ENCODE measurements around the gene NGRN.

GRCh38 chr15:90261811-90262210 is 3.7 kb upstream of the NGRN start:
- TF ChIP-seq POLR2A (IDR thresholded peaks at IDR 0.05; ENCODE audit: control extremely low read depth in 1 of 2, low read depth in 2 of 2, low read length in 2 of 2) = no peak
- TF ChIP-seq SIN3A (conservative IDR thresholded peaks at IDR 0.05 in 1 of 2, IDR thresholded peaks at IDR 0.05 in 1 of 2; ENCODE audit: low read depth in 1 of 2, low read length in 2 of 2) = no peak
- no peak for TF ChIP-seq POLR2AphosphoS5 (IDR thresholded peaks at IDR 0.05; ENCODE audit: low read depth, low read length)
- no peak for TF ChIP-seq ASH2L (IDR thresholded peaks at IDR 0.05; ENCODE audit: low read length)
- no peak for TF ChIP-seq FOSL1 (IDR thresholded peaks at IDR 0.05; ENCODE audit: insufficient read depth, low read depth, low read length)
- no peak for TF ChIP-seq CTCF (IDR thresholded peaks at IDR 0.05; ENCODE audit: control extremely low read depth in 1 of 3, insufficient read depth in 1 of 3, low read depth in 1 of 3, low read length in 3 of 3)
- TF ChIP-seq RFX5 (IDR thresholded peaks at IDR 0.05; ENCODE audit: borderline replicate concordance, low read depth, low read length) = no peak
- no peak for TF ChIP-seq JUND (IDR thresholded peaks at IDR 0.05; ENCODE audit: low read length)
